ENCODE data around the gene KRT75.
"Not testable (repeated sequence)": the region's sequence is repeated elsewhere in the genome, so short reads cannot be mapped to it uniquely, and the experiment has no call there.

The KRT75 gene

DNA sequence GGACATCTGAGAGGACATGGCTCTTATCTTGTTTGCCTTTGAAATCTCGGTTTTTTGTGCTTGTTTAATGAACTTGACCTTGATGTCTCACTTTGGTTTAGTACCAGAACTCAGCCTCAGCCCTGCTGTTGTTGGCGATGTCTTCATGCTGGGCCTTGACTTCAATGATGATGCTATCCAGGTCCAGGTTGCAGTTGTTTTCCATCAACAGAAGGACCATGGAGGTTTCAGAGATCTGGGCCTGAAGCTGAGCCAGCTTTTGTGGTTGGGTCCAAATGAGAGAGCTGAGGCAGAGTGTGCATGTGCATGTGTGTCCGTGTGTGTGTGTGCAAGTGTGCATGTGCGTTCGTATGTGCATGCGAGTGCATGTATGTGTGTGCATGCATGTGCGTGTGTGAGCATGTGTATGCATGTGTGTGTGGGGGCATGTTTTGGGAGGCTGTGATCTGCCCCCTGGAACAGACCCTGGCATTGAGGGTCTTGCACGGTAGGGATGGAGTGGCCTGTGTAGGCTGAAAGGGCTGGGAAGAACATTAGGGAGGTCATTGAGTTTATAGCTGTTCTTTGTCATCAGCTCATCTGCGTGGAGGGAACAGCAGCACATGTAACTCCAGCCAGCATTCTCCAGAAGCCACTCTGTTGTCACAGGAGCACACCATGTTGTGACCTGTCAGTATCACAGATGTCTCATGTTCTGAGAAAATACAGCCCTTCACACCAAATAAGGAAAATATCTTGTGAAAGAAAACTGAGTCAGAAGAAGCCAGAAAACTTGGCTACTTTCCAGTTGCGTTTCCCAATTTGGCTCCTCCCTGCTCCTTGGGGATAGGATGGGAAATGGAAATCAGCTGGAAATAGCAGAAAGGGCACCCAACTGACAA is 18.1 kb downstream of the KRT75 start:
- no peak for DNase-seq

DNA sequence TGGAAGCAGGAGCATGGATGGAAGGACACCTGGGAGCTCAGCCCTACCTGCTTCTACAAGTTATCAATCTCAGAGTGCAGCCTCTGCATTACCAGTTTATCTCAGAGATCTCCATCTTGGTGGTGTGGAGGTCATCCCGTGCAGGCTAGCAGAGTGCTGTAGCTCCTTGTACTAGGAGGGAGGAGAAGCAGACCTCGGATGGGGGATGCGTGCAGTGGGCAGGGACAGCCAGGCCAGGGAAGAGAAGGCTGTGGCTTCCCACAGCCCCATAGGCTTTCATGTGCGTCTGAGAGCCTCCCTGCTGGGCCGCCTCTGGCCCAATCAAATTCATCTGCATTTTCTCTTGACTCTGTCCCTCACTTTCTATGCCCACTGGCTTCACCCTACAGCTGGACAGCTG is 19.2 kb downstream of the KRT75 start:
- no peak for DNase-seq

DNA sequence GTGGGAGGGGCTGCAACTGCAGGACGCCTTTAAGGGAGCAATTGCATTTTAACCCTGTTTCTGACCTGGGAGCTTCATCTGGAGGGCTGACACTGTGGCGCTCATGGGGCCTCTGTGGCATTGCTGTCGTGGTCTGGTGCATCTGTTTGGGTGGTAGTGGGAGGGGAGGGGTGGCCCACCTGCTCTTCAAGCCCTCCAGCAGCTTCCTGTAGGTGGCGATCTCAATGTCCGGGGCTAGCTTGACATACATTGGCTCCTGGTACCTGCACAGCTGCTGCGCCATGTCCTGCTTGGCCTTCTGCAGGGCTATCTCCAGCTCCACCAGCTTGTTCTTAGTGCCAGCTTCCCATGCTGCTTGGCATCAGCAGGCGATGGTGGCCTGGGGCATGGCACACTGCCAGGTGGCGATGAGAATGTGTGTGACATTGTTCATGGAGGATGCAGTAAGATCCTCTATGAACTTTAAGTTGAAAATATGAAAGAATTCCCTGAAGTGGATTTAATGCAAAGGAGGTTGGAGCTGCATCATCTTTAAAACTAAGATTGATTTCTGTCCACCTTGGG is 20.3 kb downstream of the KRT75 start:
- no peak for DNase-seq

DNA sequence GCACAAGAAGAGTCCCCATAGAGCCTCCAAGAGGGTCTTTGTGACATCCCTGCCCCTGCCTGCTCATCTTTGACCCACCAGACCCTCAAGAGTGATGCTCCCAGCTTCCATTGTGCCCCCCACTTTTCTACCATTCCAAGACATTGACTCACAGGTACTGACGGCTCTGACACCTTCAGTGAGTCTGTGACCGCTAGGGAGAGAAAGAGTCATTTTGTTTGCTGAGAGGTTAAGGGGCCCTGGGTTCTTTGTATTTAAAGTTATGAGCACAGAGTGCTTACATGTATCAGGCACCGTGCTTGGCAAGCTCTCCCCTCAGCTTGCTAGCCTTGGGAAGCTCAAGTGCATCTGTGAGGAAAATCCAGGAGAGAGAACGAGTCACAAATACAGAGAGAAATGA is 21.0 kb downstream of the KRT75 start:
- no peak for DNase-seq

DNA sequence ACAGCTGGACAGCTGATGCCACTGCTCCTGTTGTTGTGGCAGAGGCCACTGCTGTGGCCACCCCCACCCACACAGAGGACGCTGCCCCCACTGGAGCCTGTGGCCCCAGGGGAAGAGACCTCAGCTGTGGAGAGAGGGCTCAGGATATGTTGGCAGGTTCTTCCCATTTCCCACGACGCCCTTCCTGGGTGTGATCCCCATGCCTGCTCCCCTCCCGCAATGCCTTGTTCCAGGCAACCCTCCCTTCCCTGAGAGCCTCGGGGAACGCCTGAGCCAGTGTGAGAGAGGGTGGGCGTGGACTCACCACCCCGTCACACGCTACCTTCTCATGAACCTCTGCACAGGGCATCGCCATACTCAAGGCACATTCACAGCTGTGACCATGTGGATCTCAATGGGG is 22.4 kb downstream of the KRT75 start:
- no peak for DNase-seq

DNA sequence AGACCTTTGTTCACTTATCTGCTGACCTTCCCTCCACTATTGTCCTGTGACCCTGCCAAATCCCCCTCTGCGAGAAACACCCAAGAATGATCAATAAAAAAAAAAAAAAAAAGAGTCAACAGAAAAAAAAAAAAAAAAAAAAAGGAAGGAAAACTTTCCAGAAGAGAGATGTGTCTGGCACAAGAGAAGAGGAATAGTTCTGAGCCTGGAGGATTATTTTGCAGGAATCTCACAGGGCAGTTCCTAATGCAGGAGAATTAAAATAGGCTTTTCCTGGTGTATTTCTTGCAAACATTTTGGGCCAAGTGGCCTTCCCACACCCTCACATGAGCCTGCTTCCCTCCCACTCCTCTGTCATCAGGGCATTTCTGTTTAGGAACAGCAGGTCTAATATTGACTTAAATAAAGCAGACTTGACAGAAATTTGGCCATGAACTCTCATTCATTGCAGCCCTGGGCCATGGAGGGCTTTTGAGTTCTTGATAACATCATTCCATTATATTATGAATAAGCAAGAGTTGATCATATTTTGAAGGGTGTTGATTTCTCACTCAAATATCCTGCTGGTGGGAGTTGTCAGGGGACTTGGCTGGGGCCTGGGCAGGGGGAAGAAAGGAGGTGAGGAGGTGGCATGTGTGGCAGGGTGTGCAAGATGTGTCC is 23.5 kb downstream of the KRT75 start:
- DNase-seq: not testable (repeated sequence)

DNA sequence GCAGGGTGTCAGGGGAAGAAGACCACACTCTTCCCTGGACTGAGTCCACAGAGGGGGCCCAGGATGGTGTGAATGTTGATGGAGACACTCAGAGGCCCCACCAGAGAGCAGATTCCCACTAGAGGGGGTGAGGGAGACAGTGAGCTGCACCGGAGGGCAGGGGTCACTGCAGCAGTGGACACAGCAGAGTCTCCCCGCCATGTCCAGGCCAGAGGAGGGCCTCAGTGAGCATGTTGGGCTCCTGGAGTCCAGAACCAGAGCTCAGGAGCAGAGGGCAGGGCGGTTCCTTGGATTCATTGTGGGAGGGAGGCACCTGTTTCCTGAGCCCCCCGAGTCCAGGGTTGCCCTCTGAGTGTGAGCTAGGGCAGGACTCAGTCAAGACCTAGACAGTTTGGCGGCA is 26.3 kb downstream of the KRT75 start:
- no peak for DNase-seq

DNA sequence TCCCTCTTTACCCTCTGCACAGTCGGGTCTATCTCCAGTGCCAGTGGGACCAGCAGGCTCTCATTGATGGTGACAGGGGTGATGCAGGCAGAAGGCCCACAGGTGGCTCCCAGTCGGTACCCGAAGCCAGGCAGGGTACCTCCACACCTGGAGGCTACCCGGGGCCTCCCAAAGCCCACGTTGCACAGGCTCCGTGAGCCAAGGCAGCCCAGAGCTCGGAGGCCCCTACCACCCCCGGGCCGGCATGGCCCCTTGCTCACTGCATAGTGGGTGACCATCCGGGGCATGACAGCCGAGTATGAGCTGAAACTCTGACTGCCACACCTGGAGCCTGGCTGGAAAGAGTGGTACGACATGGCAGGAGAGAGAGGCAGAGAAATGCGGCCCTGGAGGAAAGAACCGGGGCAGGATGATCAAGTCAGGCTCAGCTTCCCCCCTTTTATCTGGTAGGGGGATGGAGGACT is 28.2 kb downstream of the KRT75 start, which contains the start of gene KRT82:
Gene KRT82, minus strand, starts transcription at position 414 of the 464 bp plus-strand sequence. Its CDS starts 58 bp downstream, at position 356.
- no peak for DNase-seq

DNA sequence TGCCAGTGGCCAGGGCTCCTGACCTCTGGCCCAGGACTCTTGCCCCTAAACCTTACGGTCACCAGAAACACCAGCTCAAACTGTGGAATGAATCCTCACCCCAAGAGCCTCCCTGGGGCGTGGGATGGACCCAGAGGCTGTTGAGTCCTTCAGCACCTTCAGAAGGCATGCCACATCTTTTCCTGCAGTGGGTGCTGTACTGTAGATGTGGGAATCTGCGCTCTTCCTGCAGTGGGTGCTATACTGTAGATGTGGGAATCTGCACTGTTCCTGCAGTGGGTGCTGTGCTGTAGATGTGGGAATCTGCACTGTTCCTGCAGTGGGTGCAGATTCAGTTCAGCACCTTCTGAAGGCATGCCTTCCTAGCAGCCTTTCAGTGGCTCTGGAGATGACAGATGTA is 29.2 kb downstream of the KRT75 start:
- no peak for DNase-seq

DNA sequence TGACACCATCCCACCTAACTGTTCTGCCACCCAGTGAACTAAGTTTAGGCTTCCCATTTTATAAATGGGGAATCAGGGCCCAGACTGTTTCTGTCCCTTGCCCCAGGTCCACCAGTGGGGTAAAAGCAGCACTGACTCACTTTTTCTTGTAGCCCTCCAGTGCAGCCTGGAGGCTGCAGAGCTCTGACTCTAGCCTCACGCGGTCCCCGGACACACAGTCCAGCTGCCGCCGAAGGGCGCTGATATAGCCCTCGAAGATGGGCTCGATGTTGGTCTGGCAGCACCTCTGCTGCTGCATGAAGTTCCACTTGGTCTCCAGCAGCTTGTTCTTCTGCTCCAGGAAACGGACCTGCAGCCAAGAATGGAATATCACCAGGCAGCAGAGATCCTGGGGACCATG is 30.6 kb downstream of the KRT75 start:
- no peak for DNase-seq

DNA sequence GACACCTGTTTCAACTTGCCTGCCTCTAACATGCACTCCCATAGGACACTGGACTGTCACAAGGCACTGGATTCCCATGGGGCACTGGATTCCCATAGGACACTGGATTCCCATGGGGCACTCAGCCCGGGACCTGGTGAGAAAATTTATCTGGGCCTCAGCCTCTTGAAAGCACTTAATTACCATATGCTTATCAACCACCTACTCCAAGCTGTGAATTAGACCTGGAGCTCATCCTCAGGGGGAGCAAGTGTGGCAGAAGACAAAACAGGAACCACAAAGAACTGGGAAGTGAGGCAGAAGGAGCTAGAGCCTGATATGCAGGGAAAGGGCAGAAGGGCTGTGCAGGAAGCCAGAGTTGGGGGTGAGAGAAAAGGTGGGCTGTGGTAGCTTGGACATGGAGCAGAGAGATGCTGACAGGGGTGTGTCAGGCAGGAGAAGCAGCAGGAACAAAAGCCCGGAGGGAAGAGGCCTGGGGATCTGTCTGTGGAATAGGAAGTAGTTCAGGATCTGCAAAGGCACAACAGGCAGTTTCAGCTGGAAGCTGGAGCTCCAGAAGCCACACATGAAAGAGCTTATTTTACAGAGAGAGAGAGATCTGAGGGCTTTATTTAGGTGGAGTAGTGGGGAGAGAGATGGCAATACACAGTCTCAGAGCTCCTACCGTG is 31.2 kb downstream of the KRT75 start:
- no peak for DNase-seq

DNA sequence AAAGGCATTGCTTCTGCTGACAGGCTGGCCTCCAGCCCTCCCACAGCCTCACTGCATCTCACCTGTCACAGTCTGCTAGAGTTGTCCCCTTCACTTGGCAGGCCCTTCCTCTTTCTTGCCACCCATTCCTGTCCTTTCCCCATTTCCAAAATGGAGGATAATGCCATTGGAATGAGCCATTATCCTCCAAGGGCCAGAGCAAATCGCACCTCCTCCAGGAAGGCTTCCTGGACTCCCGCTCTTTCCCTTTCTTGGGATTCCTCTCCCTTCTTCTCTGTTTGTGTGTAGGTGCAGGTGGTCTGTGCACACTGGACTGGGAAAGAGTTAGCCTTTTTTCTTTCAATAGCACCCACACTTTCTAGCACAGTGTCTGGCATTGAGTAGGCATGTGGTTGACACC is 31.8 kb downstream of the KRT75 start:
- no peak for DNase-seq

DNA sequence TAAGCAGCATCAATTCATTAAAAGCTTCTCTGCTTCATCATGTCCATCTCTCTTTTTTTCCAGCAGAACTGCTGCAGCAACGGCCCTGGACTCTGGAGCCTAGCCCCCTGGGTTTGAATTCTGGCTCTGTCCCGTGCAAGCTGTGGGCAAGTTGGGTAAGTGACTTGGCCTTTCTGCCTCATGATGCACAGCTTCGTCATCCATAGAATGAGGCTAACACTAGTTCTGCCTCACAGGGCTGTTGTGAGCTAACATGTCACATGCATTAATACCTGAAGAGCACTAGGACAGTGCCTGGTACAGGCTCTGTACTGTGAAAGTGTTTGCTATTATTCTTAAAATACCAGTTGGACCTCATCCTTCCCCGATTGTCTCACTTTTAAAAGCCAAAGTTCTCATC is 32.2 kb downstream of the KRT75 start:
- DNase-seq: no peak

DNA sequence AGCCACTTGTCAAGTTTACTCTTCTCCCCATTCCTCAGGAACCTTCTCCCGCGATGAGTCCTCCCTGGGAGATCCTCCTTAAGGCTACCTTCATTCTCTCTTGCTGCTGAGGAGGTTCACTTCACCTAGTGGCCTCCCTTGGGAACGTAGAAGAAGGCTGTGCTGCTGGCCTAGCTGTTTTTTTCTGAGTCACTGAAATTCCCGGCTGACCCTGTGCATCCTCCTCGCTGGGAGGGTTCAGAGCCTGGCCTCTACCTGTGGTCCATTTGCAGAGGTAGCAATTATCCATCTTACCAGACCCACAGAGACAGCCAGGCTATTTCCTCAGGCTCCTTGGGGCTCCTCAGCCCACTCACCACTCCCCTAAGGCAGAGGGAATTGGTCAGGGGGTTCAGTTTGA is 32.6 kb downstream of the KRT75 start:
- no peak for DNase-seq

DNA sequence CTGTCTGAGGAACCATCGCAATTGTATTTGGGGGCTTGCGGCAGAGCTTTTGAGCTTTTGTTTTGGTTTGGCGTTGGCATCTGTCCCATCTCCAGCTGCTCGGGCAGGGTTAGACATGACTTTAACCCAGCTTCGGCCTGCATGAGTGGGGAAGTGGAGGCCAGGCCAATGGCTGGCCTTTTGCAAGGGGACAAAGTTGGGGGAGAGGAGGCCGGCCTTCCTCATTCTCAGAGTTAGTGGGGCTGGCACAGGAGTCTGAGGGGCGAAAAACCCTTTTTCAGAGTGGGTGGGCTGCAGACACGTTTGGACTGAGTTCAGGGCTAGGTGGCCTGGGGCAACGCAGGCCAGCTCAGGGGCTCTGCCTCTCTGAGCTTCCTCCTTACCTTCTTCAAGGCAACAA is 33.3 kb downstream of the KRT75 start:
- no peak for DNase-seq

DNA sequence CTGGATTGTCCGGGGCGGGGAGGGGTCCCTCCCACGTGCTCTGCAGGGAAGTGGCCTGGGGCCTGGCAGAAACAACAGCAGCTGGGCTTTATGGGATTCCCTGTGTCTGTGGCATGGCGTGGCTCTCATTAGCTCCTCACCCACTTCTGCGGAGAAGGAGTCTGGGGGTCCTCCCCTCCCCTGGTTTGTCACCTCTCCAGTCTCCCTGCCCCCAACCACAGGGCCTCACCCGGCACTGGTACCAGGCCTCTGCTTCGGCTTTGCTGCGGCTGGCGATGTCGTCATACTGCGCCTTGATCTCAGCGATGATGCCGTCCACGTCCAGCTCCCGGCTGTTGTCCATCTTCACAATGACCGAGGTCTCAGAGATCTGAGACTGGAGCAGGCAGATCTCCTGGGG is 34.4 kb downstream of the KRT75 start:
- DNase-seq: no peak

DNA sequence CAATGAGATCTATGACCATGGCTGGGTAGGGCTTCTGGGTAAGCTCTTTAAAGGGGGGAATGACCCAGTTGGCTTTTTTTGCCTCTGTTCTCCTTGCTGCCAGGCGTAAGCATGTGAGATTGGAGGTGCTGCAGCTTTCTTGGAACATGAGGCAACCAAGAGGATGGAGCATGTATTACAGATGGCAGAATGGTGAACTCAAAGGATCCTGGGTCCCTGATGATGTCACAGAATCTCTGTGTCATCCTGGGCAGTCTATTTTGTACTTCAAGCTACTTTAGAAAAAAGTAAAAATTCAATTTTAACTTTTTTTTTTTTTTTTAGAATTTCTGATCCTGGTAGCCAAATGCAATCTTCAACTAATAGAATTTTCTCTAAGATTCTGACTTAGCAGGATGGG is 36.0 kb downstream of the KRT75 start:
- DNase-seq: no peak

DNA sequence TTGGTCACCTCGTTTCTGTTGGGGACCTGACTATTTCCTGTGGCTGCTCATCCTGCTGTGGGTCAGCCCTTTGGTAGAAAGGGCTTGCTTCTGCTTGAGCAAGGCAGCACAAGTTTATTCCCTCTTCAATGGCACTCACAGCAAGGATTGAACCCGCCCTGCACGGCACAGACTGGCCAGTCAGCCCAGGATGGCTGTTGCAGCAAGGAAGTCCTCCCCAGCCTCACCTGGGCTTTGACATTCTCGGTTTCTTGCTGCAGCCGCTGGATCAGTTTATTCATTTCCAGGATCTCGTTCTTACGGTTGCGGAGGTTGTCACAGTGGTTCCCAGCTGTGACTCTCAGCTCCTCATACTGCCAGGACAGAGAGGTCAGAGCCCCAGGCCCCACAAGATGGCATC is 37.5 kb downstream of the KRT75 start:
- DNase-seq: no peak

DNA sequence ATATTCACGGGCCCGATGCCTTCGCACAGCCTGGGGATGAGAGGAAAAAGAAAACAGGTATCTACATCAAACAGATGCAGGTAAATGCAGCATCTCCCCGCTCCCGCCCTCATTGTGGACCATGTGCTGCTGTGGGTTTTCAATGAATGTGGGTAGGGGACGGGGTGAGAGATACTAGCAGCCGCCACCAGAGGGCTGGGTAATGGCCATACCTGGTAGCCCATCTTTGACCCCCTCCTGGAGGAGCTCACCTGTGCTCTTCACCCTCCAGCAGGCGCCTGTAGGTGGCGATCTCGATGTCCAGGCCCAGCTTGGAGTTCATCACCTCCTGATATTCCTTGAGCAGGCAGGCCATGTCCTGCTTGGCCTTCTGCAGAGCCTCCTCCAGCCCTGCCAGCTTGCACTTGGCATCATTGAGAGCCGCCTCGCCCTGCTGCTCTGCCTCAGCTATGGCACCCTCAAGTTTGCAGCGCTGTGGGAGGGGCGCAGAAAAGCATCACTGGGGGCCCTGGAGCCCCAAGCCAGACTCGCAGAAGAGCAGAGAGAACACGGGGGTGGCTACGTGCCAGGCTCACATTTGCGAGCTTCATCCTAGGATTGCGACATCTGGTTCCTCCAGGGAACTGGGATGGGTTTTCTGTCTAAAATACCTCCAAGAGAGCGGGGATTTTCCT is 38.3 kb downstream of the KRT75 start:
- no peak for DNase-seq

DNA sequence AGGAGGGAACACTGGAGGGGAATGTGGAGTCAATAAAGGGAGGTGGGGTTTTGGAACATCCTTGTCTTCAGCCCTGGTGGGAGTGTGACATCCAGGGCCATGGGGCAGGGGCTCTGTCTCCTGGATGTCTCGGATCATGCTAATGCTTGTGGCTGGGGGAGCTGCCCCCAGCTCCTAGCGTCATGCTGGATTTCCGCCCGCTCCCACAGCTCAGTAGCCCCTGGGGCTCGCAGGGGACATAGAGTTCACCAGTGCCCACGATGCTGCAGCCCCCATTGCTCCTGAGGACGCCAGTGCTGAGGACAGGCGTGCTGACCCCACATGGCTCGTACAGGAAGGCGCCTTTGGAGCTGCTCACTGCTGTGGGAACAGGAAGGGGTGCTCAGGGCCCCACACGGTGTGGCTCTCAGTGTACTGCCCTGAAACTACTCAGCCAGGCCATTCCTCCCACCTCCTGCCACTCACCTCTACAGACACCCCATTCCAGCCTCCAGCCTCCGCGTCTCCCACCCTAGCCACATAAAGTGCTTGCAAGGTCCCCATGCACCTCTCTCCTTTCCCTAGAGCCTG is 39.2 kb downstream of the KRT75 start:
- DNase-seq: no peak

DNA sequence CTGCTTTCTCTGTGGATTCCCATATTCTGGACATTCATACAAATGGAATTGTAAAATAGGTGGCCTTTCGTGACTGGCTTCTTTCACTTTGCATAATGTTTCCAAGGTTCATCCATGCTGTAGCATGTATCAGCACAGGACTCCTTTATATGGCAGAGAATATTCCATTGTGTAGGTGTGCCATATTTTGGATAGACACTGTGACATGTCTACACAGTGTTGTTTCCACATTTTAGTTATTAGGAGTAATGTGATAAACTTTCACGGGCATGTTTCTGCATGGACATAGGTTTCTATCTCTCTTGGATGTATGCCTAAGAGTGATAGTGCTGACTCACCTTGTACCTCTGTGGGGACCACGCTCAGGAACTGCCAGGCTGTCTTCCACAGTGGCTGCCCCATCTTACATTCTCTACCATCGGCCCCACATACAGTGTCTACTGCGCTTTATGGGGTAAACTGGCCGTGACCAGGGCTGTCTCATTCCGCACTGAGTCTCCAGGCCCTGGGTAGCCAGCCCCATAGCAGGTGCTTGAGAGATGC is 41.6 kb downstream of the KRT75 start:
- no peak for DNase-seq

DNA sequence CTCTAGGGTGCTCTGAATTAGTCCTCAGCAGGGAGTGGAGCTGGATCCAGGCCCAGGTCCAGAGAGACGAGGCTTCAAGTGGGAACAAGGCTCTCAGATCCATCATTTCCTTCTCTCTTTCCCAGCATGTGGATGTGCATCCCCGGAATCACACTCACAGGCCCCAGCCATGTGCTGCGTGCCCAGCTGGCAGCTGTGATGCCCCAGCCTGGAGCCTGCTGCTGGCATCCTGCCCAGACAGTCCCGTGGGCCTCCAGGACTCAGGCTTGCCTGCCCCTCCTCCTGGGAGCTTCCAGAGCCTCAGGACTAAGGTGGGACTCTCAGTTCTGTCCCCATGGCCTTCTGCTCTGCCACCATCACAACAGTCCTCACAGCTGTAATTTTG is 42.6 kb downstream of the KRT75 start:
- DNase-seq: no peak

Measured in stimulated activated CD4-positive, alpha-beta T cell treated with anti-CD3 and anti-CD28 coated beads, Interleukin-1b, Interleukin-23, amount 100 ng/mL, for 48 hours (primary cell).